IMR-90 (cell line): Measurements from ENCODE around the gene LGALS1. TPM values are rescaled to one million over a fixed set of nuclear protein-coding genes. Genes with fewer than 3 reads are reported as not detected.

ENCODE experiments used
- ATAC-seq: fragments of 200-7000 bp; cut with Tn5 transposase; 2 replicates; pipeline ENCODE4 v1.9.1; 2020; ENCODE audit warnings: low read depth, mild to moderate bottlenecking, moderate library complexity
- BruUV-seq: library from RNA; stranded (reverse); fragments of 400-500 nt; replicated peaks from 2 replicates; lab custom pipeline; 2021; lab: Mats Ljungman, UMichigan
- CTCF ChIA-PET: fragments of 300-600 bp; formaldehyde crosslinking; extraction: SDS; loops from one replicate; lab custom pipeline; 2021; ENCODE audit warnings: antibody characterized with exemption; lab: Yijun Ruan, JAX
- POLR2A ChIA-PET: fragments of 300-600 bp; sonication (Branson Sonifier 250); formaldehyde crosslinking; loops from one replicate; lab custom pipeline; 2022; ENCODE audit warnings: antibody characterized with exemption; ENCODE audit not compliant: unreplicated experiment; lab: Charles Lee
- DNase-seq: peaks from one replicate; pipeline ENCODE4 v3.0.0; 2013
- H2AFZ ChIP-seq: replicated peaks from 2 replicates; pipeline ENCODE3; 2013; ENCODE audit warnings: low read length, mild to moderate bottlenecking; ENCODE audit not compliant: poor library complexity
- H2AK5ac ChIP-seq: 2 replicates; pipeline ENCODE4 v1.6.1; 2013; ENCODE audit warnings: low read depth, low read length, inconsistent platforms
- H2AK9ac ChIP-seq: replicated peaks from 2 replicates; pipeline ENCODE3; 2013; ENCODE audit warnings: mild to moderate bottlenecking, low read depth, low read length, moderate library complexity; ENCODE audit not compliant: poor library complexity
- H2BK120ac ChIP-seq: 2 replicates; pipeline ENCODE4 v1.6.1; 2013; ENCODE audit warnings: low read depth, low read length, inconsistent platforms
- H2BK15ac ChIP-seq: 3 replicates; pipeline ENCODE4 v1.6.1; 2013; ENCODE audit warnings: low read depth, low read length, inconsistent platforms
- H2BK20ac ChIP-seq: 2 replicates; pipeline ENCODE4 v1.6.1; 2013; ENCODE audit warnings: low read depth, mild to moderate bottlenecking, inconsistent platforms, low read length, moderate library complexity
- H2BK5ac ChIP-seq: 2 replicates; pipeline ENCODE4 v1.6.1; 2013; ENCODE audit warnings: mild to moderate bottlenecking, low read depth, low read length, inconsistent platforms; ENCODE audit not compliant: poor library complexity, severe bottlenecking
- H3K14ac ChIP-seq: replicated peaks from 2 replicates; pipeline ENCODE4 v1.6.1; 2013; ENCODE audit warnings: low read depth, low read length, inconsistent platforms
- H3K18ac ChIP-seq: 2 replicates; pipeline ENCODE4 v1.6.1; 2013; ENCODE audit warnings: low read depth, low read length, control low read depth
- H3K23ac ChIP-seq: 2 replicates; pipeline ENCODE4 v1.6.1; 2013; ENCODE audit warnings: low read depth, low read length, inconsistent platforms
- H3K27ac ChIP-seq: 2 replicates; pipeline ENCODE4 v1.5.1; 2013; ENCODE audit warnings: mild to moderate bottlenecking, control low read depth, low read length; ENCODE audit not compliant: insufficient read depth
- H3K27me3 ChIP-seq: 2 replicates; pipeline ENCODE4 v1.6.1; 2013; ENCODE audit warnings: low read length; ENCODE audit not compliant: control insufficient read depth, insufficient read depth
- H3K36me3 ChIP-seq: 2 replicates; pipeline ENCODE4 v1.6.1; 2013; ENCODE audit warnings: low read length, mixed read lengths; ENCODE audit not compliant: control insufficient read depth, insufficient read depth
- H3K4ac ChIP-seq: 2 replicates; pipeline ENCODE4 v1.6.1; 2013; ENCODE audit warnings: low read depth, low read length, inconsistent platforms
- H3K4me1 ChIP-seq: 2 replicates; pipeline ENCODE4 v1.6.1; 2013; ENCODE audit warnings: low read length, mixed read lengths; ENCODE audit not compliant: control insufficient read depth, insufficient read depth
- H3K4me2 ChIP-seq: 2 replicates; pipeline ENCODE4 v1.6.1; 2013; ENCODE audit warnings: low read depth, mild to moderate bottlenecking, control low read depth, low read length, moderate library complexity
- H3K4me3 ChIP-seq: 2 replicates; pipeline ENCODE4 v1.5.1; 2013; ENCODE audit warnings: low read depth, mild to moderate bottlenecking, control low read depth, low read length, moderate library complexity; ENCODE audit not compliant: insufficient read depth
- H3K56ac ChIP-seq: 2 replicates; pipeline ENCODE4 v1.6.1; 2013; ENCODE audit warnings: low read length, inconsistent platforms; ENCODE audit not compliant: insufficient read depth; ENCODE audit errors: extremely low read depth
- H3K79me1 ChIP-seq, 2 experiments: 2 replicates each; pipeline ENCODE4 v1.6.1; 2013; ENCODE audit warnings: low read length in 2 of 2, inconsistent platforms in 1 of 2, low read depth in 1 of 2
- H3K9ac ChIP-seq: 2 replicates; pipeline ENCODE4 v1.6.1; 2013; ENCODE audit warnings: low read depth, low read length, control low read depth
- H3K9me1 ChIP-seq: 2 replicates; pipeline ENCODE4 v1.6.1; 2013; ENCODE audit warnings: low read length, inconsistent platforms; ENCODE audit not compliant: insufficient read depth
- H3K9me3 ChIP-seq: 2 replicates; pipeline ENCODE4 v1.6.1; 2013; ENCODE audit warnings: low read length; ENCODE audit not compliant: control insufficient read depth, insufficient read depth
- H4K20me1 ChIP-seq: 2 replicates; pipeline ENCODE4 v1.6.1; 2013; ENCODE audit warnings: low read length, inconsistent platforms; ENCODE audit not compliant: insufficient read depth
- H4K5ac ChIP-seq: 2 replicates; pipeline ENCODE4 v1.6.1; 2013; ENCODE audit warnings: mild to moderate bottlenecking, low read depth, low read length, control low read depth
- H4K8ac ChIP-seq, 2 experiments: 2 replicates each; pipeline ENCODE4 v1.6.1; 2013; ENCODE audit warnings: low read depth in 2 of 2, low read length in 2 of 2, control low read depth in 1 of 2, inconsistent platforms in 1 of 2
- H4K91ac ChIP-seq: 2 replicates; pipeline ENCODE4 v1.6.1; 2013; ENCODE audit warnings: low read depth, low read length, inconsistent platforms; ENCODE audit not compliant: insufficient read depth
- FOS ChIP-seq: fragments of 150-350 bp; IDR thresholded peaks from 2 replicates; pipeline ENCODE4 v1.6.1; 2016; ENCODE audit warnings: low read depth, low read length
- MAFK ChIP-seq: IDR thresholded peaks from 2 replicates; pipeline ENCODE4 v1.6.1; 2012; ENCODE audit warnings: low read depth, low read length, improper control_type of control experiment
- MXI1 ChIP-seq: IDR thresholded peaks from 2 replicates; pipeline ENCODE4 v1.6.1; 2012; ENCODE audit warnings: low read depth, mild to moderate bottlenecking, low read length, moderate library complexity, borderline replicate concordance
- RCOR1 ChIP-seq: IDR thresholded peaks from 2 replicates; pipeline ENCODE4 v1.6.1; 2012; ENCODE audit warnings: mild to moderate bottlenecking, low read length, improper control_type of control experiment; ENCODE audit not compliant: insufficient replicate concordance
- WGBS, 2 experiments: methylation state at CpG; one replicate each; pipeline versions ENCODE4 v1.1.5 to v1.1.7; 2013; ENCODE audit warnings: missing lambda C conversion rate in 2 of 2; ENCODE audit not compliant: insufficient read length in 1 of 2; ENCODE audit errors: extremely low coverage in 2 of 2; 5-methylcytosine and 5-hydroxymethylcytosine counted together
- dilution Hi-C: fragments of 300-500 bp; cut with HindIII; formaldehyde crosslinking; loops from one replicate; pipeline ENCODE4 v1.14.3; 2018; ENCODE audit warnings: low sequenced_read_pairs; ENCODE audit not compliant: unreplicated experiment
- in situ Hi-C: fragments of 300-500 bp; cut with MboI; formaldehyde crosslinking; loops from 3 replicates; pipeline ENCODE4 v1.14.3; 2019; ENCODE audit warnings: low sequenced_read_pairs, inconsistent platforms, mixed read lengths
- intact Hi-C: fragments of 100-400 bp; cut with micrococcal nuclease; formaldehyde crosslinking; loops from 2 replicates; pipeline ENCODE4 v1.10.0; 2022
- polyA plus RNA-seq, 3 experiments: library from polyadenylated mRNA; depleted of rRNA; stranded (reverse); fragments of >200 nt; gene quantifications; 2 replicates each; pipeline ENCODE4 v1.2.3, GENCODE V29; 2012; ENCODE audit warnings: low replicate concordance in 1 of 3
- total RNA-seq: library from RNA; depleted of rRNA; stranded (reverse); fragments of >200 nt; gene quantifications from 2 replicates; pipeline ENCODE4 v1.2.3, GENCODE V29; 2012
- TF ChIP-seq, protein P1 (sequence below): conservative IDR thresholded peaks from 2 replicates; pipeline ENCODE4 v1.5.1; 2012; ENCODE audit warnings: mild to moderate bottlenecking, low read depth, low read length, improper control_type of control experiment
- TF ChIP-seq, protein P2 (sequence below): fragments of 150-350 bp; IDR thresholded peaks from 2 replicates; pipeline ENCODE4 v1.6.1; 2016; ENCODE audit warnings: low read depth, mild to moderate bottlenecking, low read length, moderate library complexity, borderline replicate concordance
- TF ChIP-seq, protein P3 (sequence below): fragments of 150-350 bp; IDR thresholded peaks from 2 replicates; pipeline ENCODE4 v1.6.1; 2017; ENCODE audit warnings: mild to moderate bottlenecking, antibody characterized with exemption, low read length, low read depth

Gene LGALS1
- total and polyA plus RNA-seq, 2 of the 4 experiments (the other 2 are of a cell fraction) = 11,896 to 15,383 TPM

DNA sequence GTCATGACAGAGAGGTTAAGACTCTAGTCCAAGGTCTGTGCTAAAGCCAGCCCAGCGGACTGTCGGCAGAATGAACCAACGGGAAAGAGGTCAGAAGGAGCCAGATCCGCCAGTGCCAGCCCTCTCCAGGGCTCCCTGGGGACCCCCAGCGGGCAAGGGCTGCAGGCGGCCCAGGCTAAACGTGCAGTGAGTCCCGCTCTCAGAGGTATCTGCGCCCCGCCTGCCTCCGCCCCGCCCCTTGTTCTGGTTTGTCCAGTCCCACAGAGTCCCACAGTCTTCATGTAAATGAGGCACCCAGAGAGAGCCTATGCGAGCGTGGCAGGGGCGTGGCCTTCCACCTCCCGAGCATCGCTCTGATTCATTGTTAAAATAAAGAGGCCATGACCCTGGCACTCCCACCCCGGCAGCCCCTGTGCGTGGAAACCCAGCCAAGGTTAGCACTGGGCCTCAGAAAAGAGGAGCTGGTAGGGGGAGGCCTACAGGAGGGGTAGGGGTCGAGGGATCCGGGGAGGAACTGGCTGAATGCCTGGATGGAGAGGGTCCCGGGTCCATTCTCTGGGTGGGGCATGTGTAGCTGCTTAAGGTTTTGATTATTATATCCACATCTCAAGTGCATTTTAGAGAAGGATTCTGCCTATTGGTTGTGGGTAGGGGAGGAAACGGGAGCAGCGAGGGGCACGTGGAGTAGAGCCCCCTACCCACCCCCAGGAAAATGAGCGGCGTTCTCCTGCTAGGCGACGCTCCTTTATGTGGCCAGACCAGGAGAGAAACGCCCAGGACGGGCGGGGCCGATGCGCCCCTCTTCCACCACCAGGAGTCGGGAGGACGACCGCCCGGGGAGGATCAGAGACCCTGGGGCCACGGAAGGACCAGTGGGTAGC, 21.5 kb downstream of the LGALS1 start, which contains the start of gene TRIOBP (continued):
- TF ChIP-seq, protein P1, sequence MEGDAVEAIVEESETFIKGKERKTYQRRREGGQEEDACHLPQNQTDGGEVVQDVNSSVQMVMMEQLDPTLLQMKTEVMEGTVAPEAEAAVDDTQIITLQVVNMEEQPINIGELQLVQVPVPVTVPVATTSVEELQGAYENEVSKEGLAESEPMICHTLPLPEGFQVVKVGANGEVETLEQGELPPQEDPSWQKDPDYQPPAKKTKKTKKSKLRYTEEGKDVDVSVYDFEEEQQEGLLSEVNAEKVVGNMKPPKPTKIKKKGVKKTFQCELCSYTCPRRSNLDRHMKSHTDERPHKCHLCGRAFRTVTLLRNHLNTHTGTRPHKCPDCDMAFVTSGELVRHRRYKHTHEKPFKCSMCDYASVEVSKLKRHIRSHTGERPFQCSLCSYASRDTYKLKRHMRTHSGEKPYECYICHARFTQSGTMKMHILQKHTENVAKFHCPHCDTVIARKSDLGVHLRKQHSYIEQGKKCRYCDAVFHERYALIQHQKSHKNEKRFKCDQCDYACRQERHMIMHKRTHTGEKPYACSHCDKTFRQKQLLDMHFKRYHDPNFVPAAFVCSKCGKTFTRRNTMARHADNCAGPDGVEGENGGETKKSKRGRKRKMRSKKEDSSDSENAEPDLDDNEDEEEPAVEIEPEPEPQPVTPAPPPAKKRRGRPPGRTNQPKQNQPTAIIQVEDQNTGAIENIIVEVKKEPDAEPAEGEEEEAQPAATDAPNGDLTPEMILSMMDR = peak; percentile 53

DNA sequence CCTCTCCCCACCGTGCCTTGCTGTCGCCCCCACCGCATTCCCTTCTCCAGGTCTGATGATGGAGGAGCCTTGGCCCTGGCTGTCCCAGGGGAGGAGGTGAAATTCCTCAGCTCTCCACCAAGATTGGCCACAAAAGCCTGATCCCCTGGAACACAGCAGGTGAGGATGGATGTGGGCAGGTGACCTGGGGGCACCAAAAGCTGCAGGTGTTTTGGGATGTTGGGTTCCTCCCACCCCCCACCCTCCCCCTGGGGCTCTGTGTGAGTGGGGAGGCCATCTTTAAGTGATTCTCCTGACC, 22.1 kb downstream of the LGALS1 start:
- Histone ChIP-seq H3K9me3 (no peaks in the 10 kb centered on the region), H2BK120ac (0 out of 2 replicates have a peak overlapping the region, but pooled peaks have one; percentile 7), H3K18ac (no peak overlapping the region), H3K4me3 (no peak overlapping the region), H4K91ac (0 out of 2 replicates have a peak overlapping the region, but pooled peaks have one; percentile 21), H2AFZ (peak overlapping the region; percentile 94), H3K36me3 (peaks cover 6% of the 10 kb centered on the region), H3K79me1 (peaks cover 0 to 18% of the 10 kb centered on the region in 2 experiments; a peak in 2 of 4 replicates), H2AK9ac (peak overlapping the region; percentile 90), H3K27ac (no peak overlapping the region), H3K27me3 (no peaks in the 10 kb centered on the region), H2BK20ac (no peak overlapping the region), H2BK15ac (no peak overlapping the region), H3K9me1 (peaks cover 15% of the 10 kb centered on the region; the same call in 1 of the 2 replicates), H3K23ac (no peak overlapping the region), H3K4me1 (peaks cover 8% of the 10 kb centered on the region), H3K56ac (no peak overlapping the region), H2BK5ac (no peak overlapping the region), H3K4ac (peak overlapping the region; percentile 30; the same call in 1 of the 2 replicates), H4K5ac (no peak overlapping the region), H3K14ac (peak overlapping the region; percentile 64), H3K9ac (no peak overlapping the region), H2AK5ac (peak overlapping the region; percentile 75), H4K8ac (peak overlapping the region; percentile 13 to 55; a peak in 1 of 4 replicates), H4K20me1 (no peaks in the 10 kb centered on the region), H3K4me2 (no peak overlapping the region)
- WGBS, 2 experiments = no CpG with 5 or more reads among the region's 3 CpGs
- dilution Hi-C loops (no loop called here), intact Hi-C loops (loop anchor here (5.0 kb wide), 1 partner anchor 45 kb away; no protein-coding TSS in a partner anchor), in situ Hi-C loops (no loop called here)
- POLR2A ChIA-PET = interaction anchor here (0.6 kb wide), 1 partner anchor 112 kb away, joined by 5 read pairs; no protein-coding TSS in a partner anchor
- CTCF ChIA-PET = no interaction called here
- no TSS peak for BruUV-seq
- DNase-seq (no peak), ATAC-seq (no peak)
- TF ChIP-seq MXI1 (no peak), MAFK (no peak), FOS (no peak), RCOR1 (no peak)
- TF ChIP-seq, protein P2, sequence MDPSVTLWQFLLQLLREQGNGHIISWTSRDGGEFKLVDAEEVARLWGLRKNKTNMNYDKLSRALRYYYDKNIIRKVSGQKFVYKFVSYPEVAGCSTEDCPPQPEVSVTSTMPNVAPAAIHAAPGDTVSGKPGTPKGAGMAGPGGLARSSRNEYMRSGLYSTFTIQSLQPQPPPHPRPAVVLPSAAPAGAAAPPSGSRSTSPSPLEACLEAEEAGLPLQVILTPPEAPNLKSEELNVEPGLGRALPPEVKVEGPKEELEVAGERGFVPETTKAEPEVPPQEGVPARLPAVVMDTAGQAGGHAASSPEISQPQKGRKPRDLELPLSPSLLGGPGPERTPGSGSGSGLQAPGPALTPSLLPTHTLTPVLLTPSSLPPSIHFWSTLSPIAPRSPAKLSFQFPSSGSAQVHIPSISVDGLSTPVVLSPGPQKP = no peak
- TF ChIP-seq, protein P1 = no peak
- TF ChIP-seq, protein P3, sequence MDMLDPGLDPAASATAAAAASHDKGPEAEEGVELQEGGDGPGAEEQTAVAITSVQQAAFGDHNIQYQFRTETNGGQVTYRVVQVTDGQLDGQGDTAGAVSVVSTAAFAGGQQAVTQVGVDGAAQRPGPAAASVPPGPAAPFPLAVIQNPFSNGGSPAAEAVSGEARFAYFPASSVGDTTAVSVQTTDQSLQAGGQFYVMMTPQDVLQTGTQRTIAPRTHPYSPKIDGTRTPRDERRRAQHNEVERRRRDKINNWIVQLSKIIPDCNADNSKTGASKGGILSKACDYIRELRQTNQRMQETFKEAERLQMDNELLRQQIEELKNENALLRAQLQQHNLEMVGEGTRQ = no peak
